ENCODE measurements around the gene MYO1B. TPM values are rescaled to one million over a fixed set of nuclear protein-coding genes. Genes with fewer than 3 reads are reported as not detected.

MYO1B gene
- total and polyA plus RNA-seq, 2 of the 8 experiments (the other 6 are each of a cell fraction or from before 2014, with no cell fraction given): 15.5 to 61.2 TPM

DNA sequence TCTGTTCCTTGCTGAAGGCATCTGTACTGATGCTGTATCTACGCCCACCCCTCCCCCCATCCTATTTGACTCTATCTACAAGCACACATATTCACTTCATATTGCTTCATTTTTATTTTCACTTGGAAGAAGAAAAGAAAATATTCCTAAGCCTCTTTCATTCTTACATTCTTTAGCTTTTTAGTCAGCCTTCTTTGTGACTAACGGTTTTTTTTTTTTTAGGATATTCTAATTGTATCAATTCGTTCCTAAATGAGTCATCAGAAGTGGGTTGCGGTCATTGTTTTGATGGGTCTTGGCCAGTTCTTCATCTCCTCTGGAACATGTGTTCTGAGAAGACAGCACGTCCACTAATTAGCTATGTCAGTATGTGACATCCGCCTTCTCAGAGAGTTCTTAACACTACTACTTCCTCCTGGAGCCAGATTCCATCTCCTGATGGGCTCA lies 88.7 kb downstream of the MYO1B start:
- Histone ChIP-seq H3K4ac (replicated peaks; ENCODE audit: insufficient read length, low read depth, low read length) (no peak overlapping the region), H3K36me3 (ENCODE audit: control insufficient read depth in 2 of 4, insufficient read depth in 4 of 4, low read length in 3 of 4) (peaks cover 0 to 17% (median 11%) of the 10 kb centered on the region in 4 experiments; a peak in 4 of 8 replicates), H3K27ac (ENCODE audit: low read depth, low read length) (no peak overlapping the region), H3K4me2 (ENCODE audit: insufficient read depth in 1 of 2, low read depth in 2 of 2, low read length in 2 of 2) (no peak overlapping the region), H2BK120ac (replicated peaks; ENCODE audit: low read depth, low read length) (no peak overlapping the region), H3K27me3 (replicated peaks in 1 of 4; ENCODE audit: control insufficient read depth in 3 of 4, extremely low read depth in 1 of 4, insufficient read depth in 3 of 4, low read length in 3 of 4) (no peaks in the 10 kb centered on the region), H3K79me1 (ENCODE audit: low read depth, low read length) (no peaks in the 10 kb centered on the region; the same call in 1 of the 2 replicates), H3K18ac (ENCODE audit: extremely low read depth, low read length) (no peak overlapping the region), H3K9ac (replicated peaks in 1 of 4; ENCODE audit: extremely low read depth in 1 of 4, low read depth in 3 of 4, low read length in 3 of 4) (no peak overlapping the region), H3K4me1 (replicated peaks in 1 of 4; ENCODE audit: control insufficient read depth in 3 of 4, insufficient read depth in 4 of 4, low read length in 3 of 4) (peaks cover 0 to 3% (median 0%) of the 10 kb centered on the region in 4 experiments; a peak in 1 of 7 replicates), H2BK5ac (ENCODE audit: low read depth, low read length) (no peak overlapping the region), H3K4me3 (ENCODE audit: extremely low read depth in 1 of 4, insufficient read depth in 2 of 4, low read depth in 3 of 4, low read length in 4 of 4) (no peak overlapping the region), H4K20me1 (replicated peaks in 1 of 2; ENCODE audit: control insufficient read depth in 1 of 2, insufficient read depth in 2 of 2, low read length in 2 of 2) (no peaks in the 10 kb centered on the region), H2BK20ac (ENCODE audit: low read length) (no peak overlapping the region), H3K23me2 (ENCODE audit: low read depth, low read length) (no peaks in the 10 kb centered on the region), H3K23ac (ENCODE audit: insufficient read length) (no peak overlapping the region), H4K8ac (ENCODE audit: extremely low read depth, insufficient read depth, low read length) (no peak overlapping the region), H4K5ac (ENCODE audit: insufficient read length, low read depth, low read length) (no peak overlapping the region), H2BK12ac (ENCODE audit: low read depth, low read length) (no peak overlapping the region), H3K9me3 (ENCODE audit: insufficient read depth in 2 of 2, low read depth in 1 of 2, low read length in 1 of 2) (no peaks in the 10 kb centered on the region), H2AK5ac (ENCODE audit: low read depth, low read length) (no peak overlapping the region), H2AFZ (ENCODE audit: low read length) (no peak overlapping the region), H2BK15ac (ENCODE audit: low read length) (no peak overlapping the region), H3K14ac (ENCODE audit: insufficient read length) (no peak overlapping the region), H4K91ac (replicated peaks; ENCODE audit: insufficient read length, low read length) (no peak overlapping the region), H3K79me2 (ENCODE audit: control insufficient read depth in 1 of 2, insufficient read depth in 2 of 2, low read length in 2 of 2) (0 out of 4 replicates have a peak, but pooled peaks cover 0 to 6% of the 10 kb centered on the region in 2 experiments), H3K56ac (replicated peaks; ENCODE audit: insufficient read length, low read depth, low read length) (no peak overlapping the region)
- FAIRE-seq (no peak), DNase-seq (ENCODE audit: low read depth in 1 of 2, low spot score in 2 of 2) (no peak)
- ChIA-PET POLR2A (ENCODE audit: partially characterized antibody) (no interaction called here), CTCF (ENCODE audit: partially characterized antibody) (interaction anchor here (1.6 kb wide), 1 partner anchor 32 kb away, joined by 4 read pairs; no protein-coding TSS in a partner anchor)
- WGBS, 2 experiments (ENCODE audit: extremely low coverage in 1 of 2, insufficient coverage in 1 of 2, insufficient read length in 1 of 2, insufficient replicate concordance in 2 of 2, low coverage in 1 of 2, low lambda C conversion rate in 2 of 2, missing lambda C conversion rate in 1 of 2): 89% methylated on average over 6 of the region's 6 CpGs; no CpG with 5 or more reads in 1 of the 2 experiments
- TF ChIP-seq RAD21 (IDR thresholded peaks at IDR 0.05 in 1 of 2, conservative IDR thresholded peaks at IDR 0.05 in 1 of 2; ENCODE audit: low read depth in 2 of 2, low read length in 2 of 2): no peak
- TF ChIP-seq SRF (IDR thresholded peaks at IDR 0.05; ENCODE audit: low read depth, low read length): no peak
- TF ChIP-seq KDM4A (IDR thresholded peaks at IDR 0.05; ENCODE audit: low read depth, low read length, severe bottlenecking): no peak
- no peak for TF ChIP-seq TEAD4 (IDR thresholded peaks at IDR 0.05; ENCODE audit: low read depth, low read length)
- TF ChIP-seq SP2 (IDR thresholded peaks at IDR 0.05; ENCODE audit: low read length): no peak
- TF ChIP-seq TAF1 (IDR thresholded peaks at IDR 0.05; ENCODE audit: low read depth, low read length): no peak

Data from H1 (cell line).